GM23338 (cell line): Measurements from ENCODE around the gene CD180. TPM values are rescaled to one million over a fixed set of nuclear protein-coding genes. Genes with fewer than 3 reads are reported as not detected.

Experiments used
- ATAC-seq: fragments of 200-7000 bp; cut with Tn5 transposase; 3 replicates; pipeline ENCODE4 v1.9.1; 2020
- DNase-seq: peaks from one replicate; pipeline ENCODE4 v3.0.0-alpha.2; 2015; ENCODE audit warnings: low spot score
- H2AFZ ChIP-seq: fragments of 200-600 bp; sonication (generic); 2 replicates; pipeline ENCODE4 v1.8.0; 2016; ENCODE audit warnings: antibody characterized with exemption, mild to moderate bottlenecking, moderate library complexity
- H3F3A ChIP-seq: fragments of 200-600 bp; sonication (generic); replicated peaks from 2 replicates; pipeline ENCODE4 v1.8.0; 2017; ENCODE audit warnings: antibody characterized with exemption, mixed run types, low read depth
- H3K27ac ChIP-seq: fragments of 200-600 bp; sonication (generic); 2 replicates; pipeline ENCODE4 v1.6.1; 2016; ENCODE audit warnings: low read depth
- H3K27me3 ChIP-seq: fragments of 200-600 bp; sonication (generic); 2 replicates; pipeline ENCODE4 v1.8.0; 2016; ENCODE audit warnings: mild to moderate bottlenecking, mixed run types, moderate library complexity; ENCODE audit not compliant: insufficient read depth
- H3K36me3 ChIP-seq: fragments of 200-600 bp; sonication (generic); 2 replicates; pipeline ENCODE4 v1.8.0; 2016; ENCODE audit warnings: mild to moderate bottlenecking; ENCODE audit not compliant: insufficient read depth
- H3K4me1 ChIP-seq: fragments of 200-600 bp; sonication (generic); 2 replicates; pipeline ENCODE4 v1.8.0; 2016; ENCODE audit warnings: mild to moderate bottlenecking, moderate library complexity; ENCODE audit not compliant: insufficient read depth
- H3K4me2 ChIP-seq: fragments of 200-600 bp; sonication (generic); 2 replicates; pipeline ENCODE4 v1.7.1; 2017; ENCODE audit warnings: mixed run types
- H3K4me3 ChIP-seq: fragments of 200-600 bp; sonication (generic); 2 replicates; pipeline ENCODE4 v1.6.1; 2016; ENCODE audit warnings: mixed run types
- H3K79me2 ChIP-seq: fragments of 200-600 bp; sonication (generic); replicated peaks from 2 replicates; pipeline ENCODE4 v1.8.0; 2017; ENCODE audit warnings: mild to moderate bottlenecking; ENCODE audit not compliant: insufficient read depth
- H3K9me2 ChIP-seq: fragments of 200-600 bp; sonication (generic); 2 replicates; pipeline ENCODE4 v1.8.0; 2017; ENCODE audit not compliant: insufficient read depth
- H4K20me1 ChIP-seq: fragments of 200-600 bp; sonication (generic); replicated peaks from 2 replicates; pipeline ENCODE4 v1.8.0; 2017; ENCODE audit warnings: mild to moderate bottlenecking; ENCODE audit not compliant: insufficient read depth
- H3K27ac Mint-ChIP-seq: 2 replicates; pipeline ENCODE4 v1.8.0; 2020; ENCODE audit warnings: inconsistent platforms, mild to moderate bottlenecking, moderate library complexity, mixed read lengths
- H3K27me3 Mint-ChIP-seq: 3 replicates; pipeline ENCODE4 v1.8.0; 2022; ENCODE audit warnings: low read depth, mild to moderate bottlenecking, moderate library complexity, mixed read lengths, inconsistent platforms; ENCODE audit not compliant: insufficient read depth, poor library complexity
- H3K36me3 Mint-ChIP-seq: 3 replicates; pipeline ENCODE4 v1.8.0; 2021; ENCODE audit warnings: low read depth, mild to moderate bottlenecking, inconsistent platforms, moderate library complexity, mixed read lengths
- H3K4me1 Mint-ChIP-seq: 3 replicates; pipeline ENCODE4 v1.8.0; 2020; ENCODE audit warnings: mild to moderate bottlenecking, inconsistent platforms, mixed read lengths
- H3K4me3 Mint-ChIP-seq: 3 replicates; pipeline ENCODE4 v1.8.0; 2021; ENCODE audit warnings: moderate library complexity, mild to moderate bottlenecking, inconsistent platforms, mixed read lengths
- H3K9me3 Mint-ChIP-seq: 3 replicates; pipeline ENCODE4 v1.8.0; 2020; ENCODE audit warnings: moderate library complexity, mild to moderate bottlenecking, inconsistent platforms, mixed read lengths
- EZH2phosphoT487 ChIP-seq: fragments of 200-600 bp; sonication (generic); IDR thresholded peaks from one replicate; pipeline ENCODE4 v1.8.1; 2018; ENCODE audit warnings: antibody characterized with exemption; ENCODE audit not compliant: unreplicated experiment
- JUNB ChIP-seq: IDR thresholded peaks from one replicate; pipeline ENCODE4 v1.6.1; 2016; ENCODE audit warnings: antibody characterized with exemption; ENCODE audit not compliant: unreplicated experiment
- POLR2AphosphoS5 ChIP-seq: IDR thresholded peaks from 2 replicates; pipeline ENCODE4 v1.6.1; 2016; ENCODE audit warnings: antibody characterized with exemption, low read depth
- ZNF114 ChIP-seq: fragments of 250-450 bp; sonication (Bioruptor Pico); IDR thresholded peaks from 2 replicates; pipeline ENCODE4 v1.5.0; 2020; ENCODE audit warnings: mild to moderate bottlenecking, moderate library complexity
- polyA plus RNA-seq: library from polyadenylated mRNA; unstranded; fragments of >200 nt; fragmentation: Nextera tagmentation; extraction: Ambion mirVana; gene quantifications from 2 replicates; pipeline ENCODE4 v1.2.1, GENCODE V29; 2016
- total RNA-seq: library from RNA; depleted of rRNA; stranded (reverse); fragments of >200 nt; shearing (Covaris generic); gene quantifications from 2 replicates; pipeline ENCODE4 v1.2.3, GENCODE V29; 2014
- TF ChIP-seq, protein P1 (sequence below): fragments of 250-450 bp; sonication (Bioruptor Pico); IDR thresholded peaks from 2 replicates; pipeline ENCODE4 v1.5.0; 2020; ENCODE audit warnings: mild to moderate bottlenecking, moderate library complexity
- TF ChIP-seq, protein P2 (sequence below), 2 experiments: fragments of 200-600 bp in 1 of 2; sonication (generic) in 1 of 2; conservative IDR thresholded peaks; 2 replicates each; pipeline versions ENCODE4 v1.5.1 to v1.6.1; 2016 to 2017; ENCODE audit warnings: antibody characterized with exemption in 2 of 2, low read depth in 2 of 2, mild to moderate bottlenecking in 2 of 2, moderate library complexity in 1 of 2

The CD180 gene
- total and polyA plus RNA-seq, 2 experiments from 2014 or later, result not detected

DNA sequence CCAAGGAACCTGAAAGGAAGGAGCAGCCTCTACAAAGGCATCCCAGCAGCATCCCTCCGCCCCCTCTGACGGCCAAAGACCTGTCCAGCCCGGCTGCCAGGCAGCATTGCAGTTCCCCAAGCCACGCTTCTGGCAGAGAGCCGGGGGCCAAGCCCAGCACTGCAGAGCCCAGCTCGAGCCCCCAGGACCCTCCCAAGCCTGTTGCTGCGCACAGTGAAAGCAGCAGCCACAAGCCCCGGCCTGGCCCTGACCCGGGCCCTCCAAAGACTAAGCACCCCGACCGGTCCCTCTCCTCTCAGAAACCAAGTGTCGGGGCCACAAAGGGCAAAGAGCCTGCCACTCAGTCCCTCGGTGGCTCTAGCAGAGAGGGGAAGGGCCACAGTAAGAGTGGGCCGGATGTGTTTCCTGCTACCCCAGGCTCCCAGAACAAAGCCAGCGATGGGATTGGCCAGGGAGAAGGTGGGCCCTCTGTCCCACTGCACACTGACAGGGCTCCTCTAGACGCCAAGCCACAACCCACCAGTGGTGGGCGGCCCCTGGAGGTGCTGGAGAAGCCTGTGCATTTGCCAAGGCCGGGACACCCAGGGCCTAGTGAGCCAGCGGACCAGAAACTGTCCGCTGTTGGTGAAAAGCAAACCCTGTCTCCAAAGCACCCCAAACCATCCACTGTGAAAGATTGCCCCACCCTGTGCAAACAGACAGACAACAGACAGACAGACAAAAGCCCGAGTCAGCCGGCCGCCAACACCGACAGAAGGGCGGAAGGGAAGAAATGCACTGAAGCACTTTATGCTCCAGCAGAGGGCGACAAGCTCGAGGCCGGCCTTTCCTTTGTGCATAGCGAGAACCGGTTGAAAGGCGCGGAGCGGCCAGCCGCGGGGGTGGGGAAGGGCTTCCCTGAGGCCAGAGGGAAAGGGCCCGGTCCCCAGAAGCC lies 30.8 kb downstream of the CD180 start:
- Mint-ChIP-seq H3K9me3 (no peaks in the 10 kb centered on the region; the same call in 2 of the 3 replicates), H3K36me3 (peaks cover 5% of the 10 kb centered on the region; the same call in 1 of the 3 replicates), H3K27ac (peak overlapping the region; percentile 84; the same call in 1 of the 2 replicates), H3K4me1 (peaks cover 16% of the 10 kb centered on the region; the same call in 2 of the 3 replicates), H3K27me3 (peaks cover 9% of the 10 kb centered on the region), H3K4me3 (peak overlapping the region; percentile 61; the same call in 2 of the 3 replicates)
- TF ChIP-seq, protein P1, sequence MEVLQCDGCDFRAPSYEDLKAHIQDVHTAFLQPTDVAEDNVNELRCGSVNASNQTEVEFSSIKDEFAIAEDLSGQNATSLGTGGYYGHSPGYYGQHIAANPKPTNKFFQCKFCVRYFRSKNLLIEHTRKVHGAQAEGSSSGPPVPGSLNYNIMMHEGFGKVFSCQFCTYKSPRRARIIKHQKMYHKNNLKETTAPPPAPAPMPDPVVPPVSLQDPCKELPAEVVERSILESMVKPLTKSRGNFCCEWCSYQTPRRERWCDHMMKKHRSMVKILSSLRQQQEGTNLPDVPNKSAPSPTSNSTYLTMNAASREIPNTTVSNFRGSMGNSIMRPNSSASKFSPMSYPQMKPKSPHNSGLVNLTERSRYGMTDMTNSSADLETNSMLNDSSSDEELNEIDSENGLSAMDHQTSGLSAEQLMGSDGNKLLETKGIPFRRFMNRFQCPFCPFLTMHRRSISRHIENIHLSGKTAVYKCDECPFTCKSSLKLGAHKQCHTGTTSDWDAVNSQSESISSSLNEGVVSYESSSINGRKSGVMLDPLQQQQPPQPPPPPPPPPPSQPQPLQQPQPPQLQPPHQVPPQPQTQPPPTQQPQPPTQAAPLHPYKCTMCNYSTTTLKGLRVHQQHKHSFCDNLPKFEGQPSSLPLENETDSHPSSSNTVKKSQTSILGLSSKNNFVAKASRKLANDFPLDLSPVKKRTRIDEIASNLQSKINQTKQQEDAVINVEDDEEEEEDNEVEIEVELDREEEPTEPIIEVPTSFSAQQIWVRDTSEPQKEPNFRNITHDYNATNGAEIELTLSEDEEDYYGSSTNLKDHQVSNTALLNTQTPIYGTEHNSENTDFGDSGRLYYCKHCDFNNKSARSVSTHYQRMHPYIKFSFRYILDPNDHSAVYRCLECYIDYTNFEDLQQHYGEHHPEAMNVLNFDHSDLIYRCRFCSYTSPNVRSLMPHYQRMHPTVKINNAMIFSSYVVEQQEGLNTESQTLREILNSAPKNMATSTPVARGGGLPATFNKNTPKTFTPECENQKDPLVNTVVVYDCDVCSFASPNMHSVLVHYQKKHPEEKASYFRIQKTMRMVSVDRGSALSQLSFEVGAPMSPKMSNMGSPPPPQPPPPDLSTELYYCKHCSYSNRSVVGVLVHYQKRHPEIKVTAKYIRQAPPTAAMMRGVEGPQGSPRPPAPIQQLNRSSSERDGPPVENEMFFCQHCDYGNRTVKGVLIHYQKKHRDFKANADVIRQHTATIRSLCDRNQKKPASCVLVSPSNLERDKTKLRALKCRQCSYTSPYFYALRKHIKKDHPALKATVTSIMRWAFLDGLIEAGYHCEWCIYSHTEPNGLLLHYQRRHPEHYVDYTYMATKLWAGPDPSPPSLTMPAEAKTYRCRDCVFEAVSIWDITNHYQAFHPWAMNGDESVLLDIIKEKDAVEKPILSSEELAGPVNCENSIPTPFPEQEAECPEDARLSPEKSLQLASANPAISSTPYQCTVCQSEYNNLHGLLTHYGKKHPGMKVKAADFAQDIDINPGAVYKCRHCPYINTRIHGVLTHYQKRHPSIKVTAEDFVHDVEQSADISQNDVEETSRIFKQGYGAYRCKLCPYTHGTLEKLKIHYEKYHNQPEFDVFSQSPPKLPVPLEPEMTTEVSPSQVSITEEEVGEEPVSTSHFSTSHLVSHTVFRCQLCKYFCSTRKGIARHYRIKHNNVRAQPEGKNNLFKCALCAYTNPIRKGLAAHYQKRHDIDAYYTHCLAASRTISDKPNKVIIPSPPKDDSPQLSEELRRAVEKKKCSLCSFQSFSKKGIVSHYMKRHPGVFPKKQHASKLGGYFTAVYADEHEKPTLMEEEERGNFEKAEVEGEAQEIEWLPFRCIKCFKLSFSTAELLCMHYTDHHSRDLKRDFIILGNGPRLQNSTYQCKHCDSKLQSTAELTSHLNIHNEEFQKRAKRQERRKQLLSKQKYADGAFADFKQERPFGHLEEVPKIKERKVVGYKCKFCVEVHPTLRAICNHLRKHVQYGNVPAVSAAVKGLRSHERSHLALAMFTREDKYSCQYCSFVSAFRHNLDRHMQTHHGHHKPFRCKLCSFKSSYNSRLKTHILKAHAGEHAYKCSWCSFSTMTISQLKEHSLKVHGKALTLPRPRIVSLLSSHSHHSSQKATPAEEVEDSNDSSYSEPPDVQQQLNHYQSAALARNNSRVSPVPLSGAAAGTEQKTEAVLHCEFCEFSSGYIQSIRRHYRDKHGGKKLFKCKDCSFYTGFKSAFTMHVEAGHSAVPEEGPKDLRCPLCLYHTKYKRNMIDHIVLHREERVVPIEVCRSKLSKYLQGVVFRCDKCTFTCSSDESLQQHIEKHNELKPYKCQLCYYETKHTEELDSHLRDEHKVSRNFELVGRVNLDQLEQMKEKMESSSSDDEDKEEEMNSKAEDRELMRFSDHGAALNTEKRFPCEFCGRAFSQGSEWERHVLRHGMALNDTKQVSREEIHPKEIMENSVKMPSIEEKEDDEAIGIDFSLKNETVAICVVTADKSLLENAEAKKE (CRISPR knock-in tag), result peak; percentile 2; the same call in 1 of the 2 replicates
- TF ChIP-seq ZNF114 (CRISPR knock-in tag) (no peak), JUNB (no peak), EZH2phosphoT487 (no peak), POLR2AphosphoS5 (no peak; the same call in 1 of the 2 replicates)
- TF ChIP-seq, protein P2, sequence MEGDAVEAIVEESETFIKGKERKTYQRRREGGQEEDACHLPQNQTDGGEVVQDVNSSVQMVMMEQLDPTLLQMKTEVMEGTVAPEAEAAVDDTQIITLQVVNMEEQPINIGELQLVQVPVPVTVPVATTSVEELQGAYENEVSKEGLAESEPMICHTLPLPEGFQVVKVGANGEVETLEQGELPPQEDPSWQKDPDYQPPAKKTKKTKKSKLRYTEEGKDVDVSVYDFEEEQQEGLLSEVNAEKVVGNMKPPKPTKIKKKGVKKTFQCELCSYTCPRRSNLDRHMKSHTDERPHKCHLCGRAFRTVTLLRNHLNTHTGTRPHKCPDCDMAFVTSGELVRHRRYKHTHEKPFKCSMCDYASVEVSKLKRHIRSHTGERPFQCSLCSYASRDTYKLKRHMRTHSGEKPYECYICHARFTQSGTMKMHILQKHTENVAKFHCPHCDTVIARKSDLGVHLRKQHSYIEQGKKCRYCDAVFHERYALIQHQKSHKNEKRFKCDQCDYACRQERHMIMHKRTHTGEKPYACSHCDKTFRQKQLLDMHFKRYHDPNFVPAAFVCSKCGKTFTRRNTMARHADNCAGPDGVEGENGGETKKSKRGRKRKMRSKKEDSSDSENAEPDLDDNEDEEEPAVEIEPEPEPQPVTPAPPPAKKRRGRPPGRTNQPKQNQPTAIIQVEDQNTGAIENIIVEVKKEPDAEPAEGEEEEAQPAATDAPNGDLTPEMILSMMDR (conservative IDR thresholded peaks at IDR 0.05; ENCODE audit: low read depth in 2 of 2), result peak; percentile 80 to 89
- peak overlapping the region; percentile 68 for H3K4me2 ChIP-seq
- no peaks in the 10 kb centered on the region for H3K36me3 ChIP-seq
- no peaks in the 10 kb centered on the region for H3K27me3 ChIP-seq
- H3K79me2 ChIP-seq, result no peaks in the 10 kb centered on the region
- H4K20me1 ChIP-seq, result no peaks in the 10 kb centered on the region
- ATAC-seq (peak; percentile 81), DNase-seq (peak; percentile 94)
- no peaks in the 10 kb centered on the region for H3F3A ChIP-seq
- H3K4me3 ChIP-seq, result peak overlapping the region; percentile 44; the same call in 1 of the 2 replicates
- no peaks in the 10 kb centered on the region for H3K4me1 ChIP-seq
- H3K27ac ChIP-seq, result peak overlapping the region; percentile 75; the same call in 1 of the 2 replicates
- H3K9me2 ChIP-seq, result no peaks in the 10 kb centered on the region
- peak overlapping the region; percentile 96 for H2AFZ ChIP-seq
